ENCODE measurements around the gene BSG. TPM values are rescaled to one million over a fixed set of nuclear protein-coding genes. Genes with fewer than 3 reads are reported as not detected.
A peak's percentile ranks its signal among the peaks of the same experiment; 100 is the strongest.

Gene BSG
- total and polyA plus RNA-seq, 10 donors = 95.3 to 307 (median 213) TPM

- Histone ChIP-seq H3K36me3 (peaks cover 6 to 71% (median 54%) of the 10 kb centered on the region in 6 donors), H3K4me1 (peaks cover 5 to 45% (median 24%) of the 10 kb centered on the region in 6 donors), H3K27me3 (replicated peaks in 1 of 7) (peaks cover 0 to 30% (median 7%) of the 10 kb centered on the region in 7 donors), H3K4me3 (no peak overlapping the region), H3K27ac (no peak overlapping the region), H3K9me3 (no peaks in the 10 kb centered on the region)
- DNase-seq = no peak
- intact Hi-C loops (cut with DNase I; ENCODE audit: low total_unique reads) = loop anchor here (10.0 kb wide), 1 partner anchor 153 kb away; no protein-coding TSS in a partner anchor
- 90 to 93% (median 91%) methylated on average over 20 to 40 of the region's 40 CpGs for WGBS, 5 donors
- no peak for TF ChIP-seq POLR2A (IDR thresholded peaks at IDR 0.05)
- TF ChIP-seq POLR2AphosphoS5 (IDR thresholded peaks at IDR 0.05) = peak in 1 of 3 donors; percentile 52
Observed at GRCh38 chr19:581399-582111, 9.2 kb downstream of the BSG start.

GRCh38 chr19:582497-583197 lies 10.3 kb downstream of the BSG start:
- Histone ChIP-seq H3K4me1 (peaks cover 5 to 35% (median 14%) of the 10 kb centered on the region in 6 donors), H3K4me3 (no peak overlapping the region), H3K36me3 (peaks cover 6 to 62% (median 52%) of the 10 kb centered on the region in 6 donors), H3K27me3 (replicated peaks in 1 of 7) (peaks cover 0 to 41% (median 8%) of the 10 kb centered on the region in 7 donors), H3K27ac (no peak overlapping the region), H3K9me3 (no peaks in the 10 kb centered on the region)
- DNase-seq = no peak
- TF ChIP-seq POLR2A (IDR thresholded peaks at IDR 0.05) = no peak
- TF ChIP-seq, protein P1, sequence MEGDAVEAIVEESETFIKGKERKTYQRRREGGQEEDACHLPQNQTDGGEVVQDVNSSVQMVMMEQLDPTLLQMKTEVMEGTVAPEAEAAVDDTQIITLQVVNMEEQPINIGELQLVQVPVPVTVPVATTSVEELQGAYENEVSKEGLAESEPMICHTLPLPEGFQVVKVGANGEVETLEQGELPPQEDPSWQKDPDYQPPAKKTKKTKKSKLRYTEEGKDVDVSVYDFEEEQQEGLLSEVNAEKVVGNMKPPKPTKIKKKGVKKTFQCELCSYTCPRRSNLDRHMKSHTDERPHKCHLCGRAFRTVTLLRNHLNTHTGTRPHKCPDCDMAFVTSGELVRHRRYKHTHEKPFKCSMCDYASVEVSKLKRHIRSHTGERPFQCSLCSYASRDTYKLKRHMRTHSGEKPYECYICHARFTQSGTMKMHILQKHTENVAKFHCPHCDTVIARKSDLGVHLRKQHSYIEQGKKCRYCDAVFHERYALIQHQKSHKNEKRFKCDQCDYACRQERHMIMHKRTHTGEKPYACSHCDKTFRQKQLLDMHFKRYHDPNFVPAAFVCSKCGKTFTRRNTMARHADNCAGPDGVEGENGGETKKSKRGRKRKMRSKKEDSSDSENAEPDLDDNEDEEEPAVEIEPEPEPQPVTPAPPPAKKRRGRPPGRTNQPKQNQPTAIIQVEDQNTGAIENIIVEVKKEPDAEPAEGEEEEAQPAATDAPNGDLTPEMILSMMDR (IDR thresholded peaks at IDR 0.05 in 8 of 11, conservative IDR thresholded peaks at IDR 0.05 in 3 of 11) = no peak
- TF ChIP-seq POLR2AphosphoS5 (IDR thresholded peaks at IDR 0.05) = no peak
- intact Hi-C loops (cut with DNase I; ENCODE audit: low total_unique reads) = loop anchor here (10.0 kb wide), 1 partner anchor 152 kb away; no protein-coding TSS in a partner anchor
- WGBS, 5 donors = 81 to 94% (median 90%) methylated on average over 22 to 31 of the region's 31 CpGs

DNA sequence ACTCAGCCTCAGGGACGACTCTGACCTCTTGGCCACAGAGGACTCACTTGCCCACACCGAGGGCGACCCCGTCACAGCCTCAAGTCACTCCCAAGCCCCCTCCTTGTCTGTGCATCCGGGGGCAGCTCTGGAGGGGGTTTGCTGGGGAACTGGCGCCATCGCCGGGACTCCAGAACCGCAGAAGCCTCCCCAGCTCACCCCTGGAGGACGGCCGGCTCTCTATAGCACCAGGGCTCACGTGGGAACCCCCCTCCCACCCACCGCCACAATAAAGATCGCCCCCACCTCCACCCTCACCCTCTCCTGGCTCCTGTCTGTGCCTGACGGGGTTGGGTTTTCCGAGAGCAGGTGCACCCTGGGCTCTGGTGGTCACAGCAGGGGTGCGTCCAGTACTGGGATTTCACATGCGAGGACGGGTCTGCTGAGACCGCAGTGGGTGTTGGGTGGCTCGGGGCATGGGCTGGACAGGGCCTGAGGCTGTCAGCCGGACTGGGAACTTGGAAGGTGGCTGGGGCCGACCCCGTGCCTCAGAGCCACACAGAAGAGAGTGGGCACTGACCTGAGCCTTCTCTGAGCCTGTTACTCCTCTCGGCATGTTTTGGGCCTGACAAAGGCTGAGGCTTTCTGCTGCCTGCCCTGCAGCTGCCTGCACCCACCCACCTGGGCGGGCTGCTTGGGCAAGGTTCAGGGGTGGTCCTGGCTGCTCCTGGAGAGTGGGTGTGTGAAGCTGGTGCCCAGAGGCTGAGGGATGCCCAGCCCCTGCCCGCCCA lies 11.0 kb downstream of the BSG start:
- Histone ChIP-seq H3K36me3 (peaks cover 6 to 55% (median 45%) of the 10 kb centered on the region in 6 donors), H3K4me1 (peaks cover 10 to 35% (median 16%) of the 10 kb centered on the region in 6 donors), H3K27me3 (replicated peaks in 1 of 7) (peaks cover 0 to 49% (median 15%) of the 10 kb centered on the region in 7 donors), H3K27ac (no peak overlapping the region), H3K9me3 (no peaks in the 10 kb centered on the region), H3K4me3 (no peak overlapping the region)
- 87 to 94% (median 90%) methylated on average over 16 to 27 of the region's 27 CpGs for WGBS, 5 donors
- intact Hi-C loops (cut with DNase I; ENCODE audit: low total_unique reads) = loop anchor here (10.0 kb wide), 1 partner anchor 151 kb away; no protein-coding TSS in a partner anchor
- no peak for DNase-seq
- TF ChIP-seq POLR2A (IDR thresholded peaks at IDR 0.05) (no peak), POLR2AphosphoS5 (IDR thresholded peaks at IDR 0.05) (peak in 1 of 3 donors; percentile 25)

GRCh38 chr19:583968-584239 lies 11.5 kb downstream of the BSG start:
- Histone ChIP-seq H3K4me1 (peaks cover 11 to 35% (median 22%) of the 10 kb centered on the region in 6 donors), H3K27ac (no peak overlapping the region), H3K27me3 (replicated peaks in 1 of 7) (peaks cover 0 to 54% (median 21%) of the 10 kb centered on the region in 7 donors), H3K9me3 (no peaks in the 10 kb centered on the region), H3K4me3 (no peak overlapping the region), H3K36me3 (peaks cover 6 to 50% (median 44%) of the 10 kb centered on the region in 6 donors)
- TF ChIP-seq, protein P1 (IDR thresholded peaks at IDR 0.05 in 8 of 11, conservative IDR thresholded peaks at IDR 0.05 in 3 of 11) = no peak
- TF ChIP-seq POLR2AphosphoS5 (IDR thresholded peaks at IDR 0.05) (no peak), POLR2A (IDR thresholded peaks at IDR 0.05) (no peak)
- 74 to 94% (median 86%) methylated on average over 5 of the region's 5 CpGs for WGBS, 5 donors
- intact Hi-C loops (cut with DNase I; ENCODE audit: low total_unique reads) = loop anchor here (10.0 kb wide), 1 partner anchor 151 kb away; no protein-coding TSS in a partner anchor
- DNase-seq = no peak
